Measurements from ENCODE around the gene WDR47.
A peak's percentile ranks its signal among the peaks of the same experiment; 100 is the strongest.
"Not testable (repeated sequence)": the region's sequence is repeated elsewhere in the genome, so short reads cannot be mapped to it uniquely, and the experiment has no call there.

The WDR47 gene

GRCh38 chr1:109052145-109052544 is 10.2 kb upstream of the WDR47 start:
- DNase-seq (ENCODE audit: low read depth): not testable (repeated sequence)

- no peak for DNase-seq (ENCODE audit: low read depth)
Measured at GRCh38 chr1:109050228-109050995, 8.5 kb upstream of the WDR47 start.

DNA sequence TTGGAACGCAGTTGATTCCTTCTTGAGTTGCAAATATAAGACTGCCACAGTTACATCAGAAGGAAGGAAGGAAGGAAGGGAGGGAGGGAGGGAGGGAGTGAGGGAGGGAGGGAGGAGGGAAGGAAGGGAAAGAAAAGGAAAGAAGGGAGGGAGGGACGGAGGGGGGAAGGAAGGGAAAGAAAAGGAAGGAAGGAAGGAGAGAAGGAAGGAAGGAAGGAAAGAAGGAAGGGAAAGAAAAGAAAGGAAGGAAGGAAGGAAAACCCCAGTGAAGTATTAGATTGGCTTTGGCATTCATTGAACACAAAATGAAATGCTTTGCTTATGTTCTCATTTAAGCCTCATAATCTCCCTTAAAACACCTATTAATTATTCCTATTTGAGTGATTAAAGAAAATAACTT is 6.4 kb upstream of the WDR47 start:
- DNase-seq (ENCODE audit: low read depth): no peak

DNA sequence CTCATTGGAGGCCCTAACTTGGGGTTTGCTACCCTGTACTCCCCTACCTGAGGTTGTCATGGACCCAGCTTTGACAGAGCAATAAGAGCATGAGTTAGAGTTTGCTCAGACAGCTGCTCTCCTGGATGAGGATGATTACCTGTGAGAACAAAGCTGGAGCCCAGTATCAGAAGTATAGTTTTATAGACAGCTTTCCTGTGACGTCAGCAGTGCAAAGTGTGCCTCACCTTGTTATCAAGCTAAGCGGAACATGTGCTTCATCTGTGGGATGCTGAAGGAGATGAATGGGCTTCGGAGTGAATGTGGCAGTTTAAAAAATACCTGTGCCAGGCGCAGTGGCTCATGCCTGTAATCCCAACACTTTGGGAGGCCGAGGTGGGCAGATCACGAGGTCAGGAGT is 5.4 kb upstream of the WDR47 start:
- DNase-seq (ENCODE audit: low read depth): no peak

DNA sequence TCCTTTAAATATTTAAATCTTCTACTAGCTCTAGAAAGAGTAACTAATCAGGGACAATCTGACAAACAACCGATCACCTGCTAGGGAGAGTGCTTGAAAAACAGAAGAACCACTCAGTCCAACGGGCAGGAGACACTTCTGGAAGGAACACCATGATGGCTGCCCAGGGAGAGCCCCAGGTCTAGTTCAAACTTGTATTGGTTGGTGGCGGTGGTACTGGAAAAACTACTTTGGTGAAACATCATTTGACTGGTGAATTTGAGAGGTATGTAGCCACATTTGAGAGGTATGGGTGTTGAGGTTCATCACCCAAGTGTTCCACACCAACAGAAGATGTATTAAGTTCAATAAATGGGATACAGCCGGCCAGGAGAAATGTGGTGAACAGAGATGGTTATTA is 4.8 kb upstream of the WDR47 start:
- no peak for DNase-seq (ENCODE audit: low read depth)

GRCh38 chr1:109045595-109045994 is 3.7 kb upstream of the WDR47 start:
- no peak for DNase-seq (ENCODE audit: low read depth)

DNA sequence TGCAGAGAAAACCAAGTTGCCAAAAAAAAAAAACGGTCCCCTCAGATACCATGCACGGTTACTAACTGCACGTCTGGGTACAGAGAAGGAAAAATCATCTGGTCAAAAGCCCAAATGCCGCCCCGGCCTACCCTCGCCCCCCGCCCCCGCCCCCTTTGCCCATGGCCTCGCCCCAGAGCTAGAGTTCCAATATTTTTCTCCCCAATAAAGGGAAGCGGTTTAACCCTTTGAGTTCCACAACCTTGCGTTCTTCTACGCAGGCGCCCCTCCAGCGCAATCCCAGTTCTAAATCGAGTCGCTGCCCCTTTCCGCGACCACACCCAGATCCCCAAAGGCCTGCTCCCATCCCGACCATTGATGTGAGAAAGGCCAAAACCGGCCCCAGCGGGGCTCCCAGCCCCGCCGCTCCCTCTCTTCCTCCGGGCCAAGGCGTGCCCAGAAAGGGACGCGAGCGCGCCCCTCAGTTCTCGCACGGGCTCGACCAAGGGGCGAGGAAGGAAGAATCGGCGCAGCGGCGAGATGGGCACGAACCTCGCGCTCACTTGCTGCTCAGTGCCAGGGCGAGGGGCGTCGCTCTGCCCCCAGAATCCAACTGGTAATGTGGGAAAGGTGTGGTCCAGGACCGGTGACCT is 797 bp downstream of the WDR47 start:
- no peak for DNase-seq (ENCODE audit: low read depth)

DNA sequence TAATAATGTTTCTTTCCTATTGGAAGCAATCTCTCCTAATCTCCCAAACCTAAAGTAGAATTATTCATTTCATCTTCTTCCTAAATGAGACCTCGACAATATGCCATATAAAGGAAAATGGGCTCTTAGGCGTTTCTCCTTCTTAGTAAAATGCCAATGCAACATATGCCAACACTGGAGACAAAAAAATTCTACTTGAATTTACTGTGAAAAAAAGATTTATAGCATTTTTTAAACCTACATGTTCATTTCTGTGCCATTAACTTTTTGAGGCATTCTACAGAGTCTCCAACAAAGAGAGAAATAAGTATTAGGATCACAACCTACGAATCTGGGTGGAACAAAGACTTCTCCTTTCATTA is 1.3 kb downstream of the WDR47 start:
- DNase-seq (ENCODE audit: low read depth): no peak

DNA sequence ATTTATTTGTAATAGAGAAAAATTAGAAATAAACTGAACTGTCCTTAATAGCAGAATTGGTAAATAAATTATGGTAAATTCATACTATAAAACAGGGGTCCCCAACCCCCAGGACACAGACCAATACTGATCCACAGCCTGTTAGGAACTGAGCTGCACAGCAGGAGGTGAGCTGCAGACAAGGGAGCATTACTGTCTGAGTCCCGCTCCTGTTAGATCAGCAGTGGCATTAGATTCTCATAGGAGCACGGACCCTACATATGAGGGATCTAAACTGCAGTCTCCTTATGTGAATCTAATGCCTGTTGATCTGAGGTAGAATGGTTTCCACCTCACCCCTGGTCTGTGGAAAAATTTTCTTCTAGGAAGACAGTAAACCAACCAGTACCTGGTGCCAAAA is 7.5 kb downstream of the WDR47 start:
- no peak for DNase-seq (ENCODE audit: low read depth)

DNA sequence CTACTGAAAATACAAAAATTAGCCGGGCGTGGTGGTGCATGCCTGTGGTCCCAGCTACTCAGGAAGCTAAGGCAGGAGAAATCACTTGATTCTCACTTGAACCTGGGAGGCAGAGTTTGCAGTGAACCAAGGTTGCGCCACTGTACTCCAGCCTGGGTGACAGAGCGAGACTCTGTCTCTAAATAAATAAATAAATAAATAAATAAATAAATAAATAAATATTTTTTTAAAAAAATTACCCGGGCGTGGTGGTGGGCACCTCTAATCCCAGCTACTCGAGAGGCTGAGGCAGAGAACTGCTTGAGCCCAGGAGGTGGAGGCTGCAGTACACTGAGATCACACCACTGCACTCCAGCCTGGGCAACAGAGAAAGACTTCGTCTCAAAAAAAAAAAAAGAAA is 12.4 kb downstream of the WDR47 start:
- DNase-seq (ENCODE audit: low read depth): not testable (repeated sequence)

GRCh38 chr1:109027841-109028240 is 14.1 kb downstream of the WDR47 start:
- no peak for DNase-seq (ENCODE audit: low read depth)

DNA sequence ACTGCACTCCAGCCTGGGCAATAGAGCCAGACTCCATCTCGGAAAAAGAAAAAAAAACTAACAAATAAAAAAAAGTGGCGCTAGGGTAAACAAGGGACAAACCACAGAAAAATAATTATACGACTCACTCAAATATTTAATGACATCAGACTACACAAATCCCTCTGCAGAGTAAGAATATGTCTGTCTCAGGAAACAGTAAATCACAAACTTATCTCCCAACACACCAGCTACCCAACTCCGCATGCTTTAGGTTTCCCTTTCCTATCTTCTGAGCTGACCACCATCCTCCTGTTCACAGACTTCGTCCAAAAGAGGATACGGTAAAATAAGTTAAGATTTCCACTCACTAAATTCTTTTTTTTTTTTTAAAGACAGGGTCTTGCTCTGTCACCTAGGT is 16.2 kb downstream of the WDR47 start:
- DNase-seq (ENCODE audit: low read depth): no peak

DNA sequence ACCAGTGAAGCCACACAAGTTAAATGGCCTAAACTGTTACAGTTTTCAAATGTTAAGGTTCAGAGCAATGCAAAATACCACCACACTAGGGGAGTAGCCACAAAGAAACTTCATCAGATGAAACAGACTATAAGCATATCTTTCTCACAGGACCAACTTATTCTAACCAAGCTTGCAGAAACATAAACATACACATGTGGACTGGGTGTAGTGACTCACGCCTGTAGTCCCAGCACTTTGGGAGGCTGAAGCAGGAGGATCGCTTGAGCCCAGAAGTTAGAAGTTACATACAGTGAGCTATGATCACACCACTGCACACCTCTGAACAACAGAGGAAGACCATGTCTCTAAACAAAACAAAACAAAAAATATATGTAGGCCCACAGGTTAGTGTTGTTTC is 17.3 kb downstream of the WDR47 start:
- DNase-seq (ENCODE audit: low read depth): no peak

DNA sequence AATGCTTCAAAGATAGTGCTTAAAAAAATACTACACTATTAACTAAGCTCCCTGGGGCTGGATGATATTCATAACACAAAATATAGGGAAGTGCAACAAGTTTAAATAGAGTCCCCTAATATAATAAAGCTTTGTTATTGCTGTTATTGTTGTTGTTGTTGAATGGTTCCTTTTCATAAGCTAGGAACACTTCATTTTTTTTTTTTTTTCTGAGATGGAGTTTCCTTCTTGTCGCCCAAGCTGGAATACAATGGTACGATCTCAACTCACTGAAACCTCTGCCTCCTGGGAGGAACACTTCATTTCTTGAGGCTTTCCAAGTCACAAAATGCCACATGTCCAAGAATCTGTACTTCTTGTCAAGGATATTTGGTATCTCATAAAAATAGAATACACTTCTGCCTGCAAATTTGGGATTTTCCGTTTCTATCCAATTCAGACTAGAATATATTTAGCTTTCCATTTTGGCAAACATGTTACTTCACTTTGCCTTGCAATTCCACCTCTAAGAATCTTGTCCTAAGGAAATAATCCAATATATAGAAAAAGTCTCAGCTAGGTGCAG is 21.1 kb downstream of the WDR47 start:
- no peak for DNase-seq (ENCODE audit: low read depth)

GRCh38 chr1:109017719-109018118 is 24.2 kb downstream of the WDR47 start:
- not testable (repeated sequence) for DNase-seq (ENCODE audit: low read depth)

DNA sequence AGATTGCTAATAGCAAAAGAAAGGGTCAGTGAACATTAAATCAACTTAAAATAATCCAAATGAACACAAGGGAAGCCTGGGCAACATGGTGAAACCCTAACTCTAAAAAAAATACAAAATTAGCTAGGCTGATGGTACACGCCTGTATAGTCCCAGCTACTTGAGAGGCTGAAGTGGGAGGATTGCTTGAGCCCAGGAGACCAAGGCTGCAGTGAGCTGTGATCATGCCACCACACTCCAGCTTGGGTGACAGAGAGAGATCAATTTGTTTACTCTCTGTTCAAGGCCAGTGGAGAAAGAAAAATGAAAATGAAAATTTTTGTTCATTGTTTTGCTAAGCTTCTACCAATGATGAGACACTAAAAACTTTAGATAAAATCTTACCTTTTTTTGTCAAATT is 24.8 kb downstream of the WDR47 start:
- DNase-seq (ENCODE audit: low read depth): no peak

- no peak for DNase-seq (ENCODE audit: low read depth)
Measured at GRCh38 chr1:109011335-109011734, 30.6 kb downstream of the WDR47 start.

DNA sequence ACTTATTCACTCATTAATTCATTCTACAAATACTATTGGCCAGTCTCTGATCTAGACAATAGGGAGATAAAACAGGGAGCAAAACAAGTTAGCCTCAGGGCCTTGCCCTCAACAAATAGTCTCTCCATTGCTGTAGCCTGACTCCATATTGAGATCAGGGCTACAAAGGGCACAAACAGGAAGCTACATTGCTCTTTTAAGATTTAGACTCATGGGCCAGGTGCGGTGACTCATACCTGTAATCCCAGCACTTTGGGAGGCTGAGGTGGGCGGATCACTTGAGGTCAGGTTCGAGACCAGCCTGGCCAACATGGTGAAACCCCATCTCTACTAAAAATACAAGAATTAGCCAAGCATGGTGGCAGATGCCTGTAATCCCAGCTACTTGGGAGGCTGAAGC is 45.3 kb downstream of the WDR47 start:
- not testable (repeated sequence) for DNase-seq (ENCODE audit: low read depth)

GRCh38 chr1:108983114-108983513 is 58.8 kb downstream of the WDR47 start:
- no peak for DNase-seq (ENCODE audit: low read depth)

- DNase-seq (ENCODE audit: low read depth): no peak
Measured at GRCh38 chr1:108976658-108977057, 65.2 kb downstream of the WDR47 start.

DNA sequence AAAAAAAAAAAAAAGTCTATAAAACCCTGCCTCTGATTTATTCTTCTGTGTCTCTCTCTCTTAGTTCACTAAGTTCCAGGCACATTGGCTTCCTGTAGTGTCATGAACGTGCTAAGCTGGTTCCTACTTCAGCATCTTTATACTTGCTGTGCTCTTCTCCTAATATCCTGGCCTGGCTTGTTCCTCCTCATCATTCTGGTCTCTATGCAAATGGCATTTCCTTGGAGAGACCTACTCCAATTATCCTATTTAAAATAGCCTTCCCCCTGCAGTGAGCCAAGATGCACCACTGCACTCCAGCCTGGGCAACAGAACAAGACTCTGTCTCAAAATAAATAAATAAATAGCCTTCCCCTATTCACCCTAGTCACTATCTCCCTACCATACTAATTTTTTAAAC is 69.0 kb downstream of the WDR47 start:
- DNase-seq (ENCODE audit: low read depth): no peak

- DNase-seq (ENCODE audit: low read depth): no peak
Measured at GRCh38 chr1:108969346-108969745, 72.6 kb downstream of the WDR47 start.

- DNase-seq (ENCODE audit: low read depth): peak; percentile 81
Measured at GRCh38 chr1:108963052-108963686, 78.7 kb downstream of the WDR47 start, which contains the start of gene CLCC1. Gene CLCC1, minus strand, starts transcription at chr1:108963484. Its CDS starts 13,047 bp downstream, at chr1:108950437.

Data from stimulated activated CD8-positive, alpha-beta memory T cell treated with anti-CD3 and anti-CD28 coated beads, Interleukin-12 subunit alpha, Interleukin-12 subunit beta, amount 100 ng/mL, for 1 hour (primary cell).